Measurements from ENCODE around the gene TIMM17B.

GRCh38 chrX:48927736-48928382 is 30.3 kb upstream of the TIMM17B start:
- TF ChIP-seq, protein P1, sequence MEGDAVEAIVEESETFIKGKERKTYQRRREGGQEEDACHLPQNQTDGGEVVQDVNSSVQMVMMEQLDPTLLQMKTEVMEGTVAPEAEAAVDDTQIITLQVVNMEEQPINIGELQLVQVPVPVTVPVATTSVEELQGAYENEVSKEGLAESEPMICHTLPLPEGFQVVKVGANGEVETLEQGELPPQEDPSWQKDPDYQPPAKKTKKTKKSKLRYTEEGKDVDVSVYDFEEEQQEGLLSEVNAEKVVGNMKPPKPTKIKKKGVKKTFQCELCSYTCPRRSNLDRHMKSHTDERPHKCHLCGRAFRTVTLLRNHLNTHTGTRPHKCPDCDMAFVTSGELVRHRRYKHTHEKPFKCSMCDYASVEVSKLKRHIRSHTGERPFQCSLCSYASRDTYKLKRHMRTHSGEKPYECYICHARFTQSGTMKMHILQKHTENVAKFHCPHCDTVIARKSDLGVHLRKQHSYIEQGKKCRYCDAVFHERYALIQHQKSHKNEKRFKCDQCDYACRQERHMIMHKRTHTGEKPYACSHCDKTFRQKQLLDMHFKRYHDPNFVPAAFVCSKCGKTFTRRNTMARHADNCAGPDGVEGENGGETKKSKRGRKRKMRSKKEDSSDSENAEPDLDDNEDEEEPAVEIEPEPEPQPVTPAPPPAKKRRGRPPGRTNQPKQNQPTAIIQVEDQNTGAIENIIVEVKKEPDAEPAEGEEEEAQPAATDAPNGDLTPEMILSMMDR (IDR thresholded peaks at IDR 0.05) = no peak
- TF ChIP-seq POLR2A (IDR thresholded peaks at IDR 0.05) = no peak

All from Peyer's patch (tissue), 4 donors.